Right renal pelvis (tissue), 4 donors: ENCODE results near the gene SARDH. TPM values are rescaled to one million over a fixed set of nuclear protein-coding genes. Genes with fewer than 3 reads are reported as not detected.

Experiments
- DNase-seq, 4 donors: peaks; one replicate each; pipeline ENCODE4 v3.0.0-alpha.2; 2013; ENCODE audit warnings: low read depth in 4 of 4, low spot score in 3 of 4, missing footprints in 1 of 4
- polyA plus RNA-seq, 4 donors: library from polyadenylated mRNA; unstranded; fragments of 120-200 nt; gene quantifications; one replicate each; pipeline ENCODE4 v1.2.1, GENCODE V29; 2013; ENCODE audit not compliant: insufficient read length in 4 of 4

The SARDH gene
- polyA plus RNA-seq, 4 donors: 9.3 to 13.7 (median 10.7) TPM

GRCh38 chr9:133614678-133615077 is 123.5 kb downstream of the SARDH start:
- no peak for DNase-seq

DNA sequence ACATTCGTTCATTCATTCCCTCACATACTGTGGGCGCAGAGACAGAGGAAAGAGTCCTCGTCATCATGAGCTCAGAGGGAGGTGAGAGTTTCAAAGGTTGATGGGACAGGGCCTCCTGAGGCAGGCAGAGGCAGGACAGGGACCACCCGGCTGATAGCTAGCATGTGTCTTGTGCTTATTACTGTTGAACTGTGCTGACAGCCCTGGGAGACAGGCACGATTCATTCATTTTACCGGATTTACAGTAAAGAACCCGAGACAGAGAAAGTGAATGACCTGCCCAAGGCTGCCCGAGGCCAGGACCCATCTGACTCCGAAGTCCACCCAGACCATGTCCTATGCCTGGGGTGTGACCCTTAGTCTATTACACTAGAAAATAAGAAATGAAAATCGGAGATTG is 124.1 kb downstream of the SARDH start:
- no peak for DNase-seq

Other genes starting within 250 kb of the SARDH start
- under 1 TPM in 2 of 4 donors, not detected in 2; 0.09 to 0.28 TPM for gene MYMK, start 213.4 kb downstream of the SARDH start, polyA plus RNA-seq
- 1 to 10 TPM; 1.5 to 2.9 (median 1.8) TPM for gene ADAMTSL2, start 203.6 kb downstream of the SARDH start, polyA plus RNA-seq
- gene FAM163B, start 129.0 kb downstream of the SARDH start, polyA plus RNA-seq: under 1 TPM in 1 of 4 donors, not detected in 3; 0.49 TPM
- 1 to 10 TPM in 1 of 4 donors, under 1 TPM in 3; 0.60 to 3.1 (median 0.81) TPM for gene DBH, start 102.0 kb downstream of the SARDH start, polyA plus RNA-seq